T-helper 1 cell treated with Interleukin-12 subunit alpha and Interleukin-12 subunit beta and Interleukin-4 antibody, amounts not matched to agents 30 ng/mL and 1 ng/mL, for 36 hours (primary cell): Measurements from ENCODE around the gene FBXO15. TPM values are rescaled to one million over a fixed set of nuclear protein-coding genes. Genes with fewer than 3 reads are reported as not detected.

Experiments used
- intact Hi-C: fragments of 100-400 bp; cut with micrococcal nuclease; formaldehyde crosslinking; loops from one replicate; pipeline ENCODE4 v1.15.1; 2024
- total RNA-seq: library from RNA; stranded (reverse); gene quantifications from 2 replicates; pipeline ENCODE4 v1.2.3, GENCODE V29; 2022

FBXO15 gene
- total RNA-seq, 1 donor from 2014 or later: 0.49 TPM

GRCh38 chr18:74116633-74117554, 30.7 kb downstream of the FBXO15 start:
- intact Hi-C loops: loop anchor here (1.0 to 2.0 kb wide), 5 partner anchors 35 to 1354 kb away; no protein-coding TSS in a partner anchor

DNA sequence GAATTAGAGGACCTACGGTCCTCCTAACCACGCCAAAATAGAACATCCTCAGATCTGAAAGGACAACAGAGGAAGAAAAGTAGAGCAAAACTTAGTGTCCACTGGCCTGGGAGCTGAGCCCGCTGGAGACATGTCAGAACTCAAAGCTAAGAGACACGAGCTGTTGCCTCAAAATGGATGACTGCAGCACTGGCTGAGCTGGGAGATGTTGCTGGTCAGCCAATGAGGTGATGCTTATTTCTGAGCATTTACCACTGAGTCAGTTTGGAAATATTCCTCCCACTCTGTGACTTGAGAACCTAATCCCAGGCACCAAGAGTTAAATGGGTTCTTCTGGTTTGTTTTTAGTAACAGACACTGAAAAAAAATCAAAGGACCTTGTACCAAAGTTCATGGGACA, 32.6 kb downstream of the FBXO15 start:
- intact Hi-C loops: no loop called here

DNA sequence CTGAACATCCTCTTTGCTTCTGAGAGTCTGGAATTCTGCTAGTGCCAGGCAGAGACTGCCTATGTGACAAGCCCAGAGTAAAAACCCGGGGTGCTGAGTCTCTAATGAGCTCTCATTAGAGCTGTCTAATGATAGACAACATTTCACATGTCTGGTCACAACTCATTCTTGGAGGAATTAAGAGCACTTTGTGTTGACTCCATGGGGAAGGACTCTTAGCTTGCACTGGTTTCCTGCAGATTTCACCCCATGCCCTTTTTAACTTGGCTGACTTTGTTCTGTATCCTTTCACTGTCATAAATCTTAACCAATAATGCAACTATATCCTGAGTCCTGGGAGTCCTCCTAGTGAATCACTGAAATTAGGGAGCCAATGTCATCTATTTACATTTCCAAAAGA, 33.5 kb downstream of the FBXO15 start:
- intact Hi-C loops: no loop called here

DNA sequence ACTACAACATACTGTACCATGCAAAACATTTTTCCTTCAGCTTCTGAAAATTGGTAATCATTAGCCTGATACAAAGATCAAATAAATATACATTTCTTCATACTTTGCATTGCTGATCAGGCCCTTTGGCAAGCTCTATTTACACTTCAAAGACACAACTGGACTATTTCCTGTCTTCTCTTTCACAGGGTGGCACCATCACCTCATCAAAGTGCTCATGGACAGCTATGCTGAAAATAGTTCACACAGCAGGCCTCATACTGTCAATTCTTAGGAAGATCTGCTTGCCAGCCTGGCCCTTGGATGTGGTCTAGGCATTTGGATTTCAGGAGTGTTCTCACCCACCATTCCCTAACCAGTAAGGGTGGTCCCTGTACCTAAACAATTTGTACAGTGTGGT, 33.9 kb downstream of the FBXO15 start:
- intact Hi-C loops: no loop called here

DNA sequence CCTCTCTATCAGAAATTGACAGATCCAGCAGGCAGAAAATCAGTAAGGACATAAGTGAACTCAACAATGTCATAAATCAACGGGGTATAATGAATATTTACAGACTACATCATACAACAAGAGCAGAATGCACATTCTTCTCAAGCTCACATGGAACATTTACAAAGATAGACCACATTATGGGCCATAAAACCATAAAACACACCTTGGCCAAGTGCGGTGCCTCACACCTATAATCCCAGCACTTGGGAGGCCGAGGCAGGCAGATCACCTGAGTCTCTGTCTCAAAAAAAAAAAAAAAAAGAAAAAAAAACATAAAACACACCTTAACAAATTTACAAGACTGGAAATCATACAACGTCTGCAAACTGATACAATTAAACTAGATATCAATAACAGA, 36.7 kb downstream of the FBXO15 start:
- intact Hi-C loops: no loop called here

DNA sequence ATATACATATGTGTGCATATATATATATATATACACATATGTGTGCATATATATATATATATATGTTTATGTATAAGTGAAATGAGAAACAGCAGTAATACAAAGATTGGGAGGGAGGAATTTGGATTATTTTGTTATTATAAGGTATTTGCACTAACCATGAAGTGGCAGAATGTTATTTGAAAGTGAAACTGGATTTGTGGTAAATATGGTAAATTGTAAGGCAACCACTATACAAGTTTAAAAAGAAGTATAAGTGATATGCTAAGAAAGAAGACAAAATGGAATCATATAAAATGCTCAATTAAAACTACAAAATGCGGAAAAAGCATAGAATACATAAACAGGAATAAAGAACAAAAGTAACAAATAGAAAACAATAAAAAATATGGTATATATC, 37.5 kb downstream of the FBXO15 start:
- intact Hi-C loops: no loop called here

DNA sequence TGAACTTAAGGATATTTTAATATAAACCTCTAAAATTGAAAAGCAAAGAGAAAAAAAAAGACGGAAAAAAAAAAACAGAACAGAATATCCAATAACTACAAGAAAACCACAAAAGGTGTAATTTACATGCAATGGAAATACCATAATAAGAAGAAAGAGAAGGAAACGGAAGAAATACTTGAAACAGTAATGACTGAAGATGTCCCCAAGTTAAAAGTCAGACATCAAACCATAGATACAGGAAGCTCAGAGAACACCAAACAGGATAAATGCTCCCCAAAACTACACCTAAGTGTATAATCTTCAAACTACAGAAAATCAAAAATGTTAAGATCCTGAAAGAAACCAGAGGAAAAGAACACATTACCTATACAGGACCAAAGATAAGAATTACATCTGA, 39.2 kb downstream of the FBXO15 start:
- intact Hi-C loops: no loop called here

DNA sequence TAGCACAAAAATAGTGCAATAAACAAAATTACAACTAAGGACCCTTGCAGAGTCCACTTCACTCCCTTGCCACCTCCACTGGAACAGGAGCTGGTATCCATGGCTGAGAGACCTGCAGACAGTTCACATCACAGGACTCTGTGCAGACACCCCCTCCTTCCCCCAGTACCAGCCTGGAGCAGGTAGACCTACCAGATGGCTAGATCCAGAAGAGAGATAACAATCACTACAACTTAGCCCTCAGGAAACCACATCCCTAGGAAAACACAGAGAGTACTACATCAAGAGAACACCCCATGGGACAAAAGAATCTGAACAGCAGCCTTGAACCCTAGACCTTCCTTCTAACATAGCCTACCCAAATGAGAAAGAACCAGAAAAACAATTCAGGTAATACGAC, 49.8 kb downstream of the FBXO15 start:
- intact Hi-C loops: no loop called here

DNA sequence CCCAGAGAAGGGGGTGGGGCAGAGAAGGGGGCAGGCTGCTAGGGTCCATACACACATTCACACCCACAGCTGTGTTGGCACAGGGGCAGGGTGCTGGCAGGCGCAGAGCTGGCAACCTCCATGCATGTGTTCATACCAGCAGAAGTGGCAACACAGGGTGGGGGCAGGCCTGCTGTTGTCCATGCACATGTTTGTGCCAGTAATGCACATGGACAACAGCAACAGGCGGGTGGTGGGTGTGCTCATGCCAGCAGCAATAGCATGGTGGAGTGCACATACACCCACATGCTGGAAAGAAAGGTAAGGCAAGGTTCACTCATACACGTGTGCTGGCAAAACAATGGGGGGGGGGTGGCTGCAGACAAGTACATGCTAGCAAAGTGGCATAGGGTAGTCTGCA, 54.7 kb downstream of the FBXO15 start:
- intact Hi-C loops: no loop called here

GRCh38 chr18:74084184-74084855, 63.3 kb downstream of the FBXO15 start:
- intact Hi-C loops: loop anchor here (5.0 kb wide), 1 partner anchor 413 kb away; the partner anchor contains the start of gene CNDP2

- intact Hi-C loops: loop anchor here (2.0 to 5.0 kb wide), 2 partner anchors 414 to 513 kb away; partner anchors contain the start of genes CNDP2 and ZNF407
Observed at GRCh38 chr18:74083557-74083952, 64.1 kb downstream of the FBXO15 start.

GRCh38 chr18:74082742-74083556, 64.7 kb downstream of the FBXO15 start:
- intact Hi-C loops: loop anchor here (1.0 to 5.0 kb wide), 8 partner anchors 17 to 514 kb away; partner anchors contain the start of genes CNDP2, TIMM21 and ZNF407

DNA sequence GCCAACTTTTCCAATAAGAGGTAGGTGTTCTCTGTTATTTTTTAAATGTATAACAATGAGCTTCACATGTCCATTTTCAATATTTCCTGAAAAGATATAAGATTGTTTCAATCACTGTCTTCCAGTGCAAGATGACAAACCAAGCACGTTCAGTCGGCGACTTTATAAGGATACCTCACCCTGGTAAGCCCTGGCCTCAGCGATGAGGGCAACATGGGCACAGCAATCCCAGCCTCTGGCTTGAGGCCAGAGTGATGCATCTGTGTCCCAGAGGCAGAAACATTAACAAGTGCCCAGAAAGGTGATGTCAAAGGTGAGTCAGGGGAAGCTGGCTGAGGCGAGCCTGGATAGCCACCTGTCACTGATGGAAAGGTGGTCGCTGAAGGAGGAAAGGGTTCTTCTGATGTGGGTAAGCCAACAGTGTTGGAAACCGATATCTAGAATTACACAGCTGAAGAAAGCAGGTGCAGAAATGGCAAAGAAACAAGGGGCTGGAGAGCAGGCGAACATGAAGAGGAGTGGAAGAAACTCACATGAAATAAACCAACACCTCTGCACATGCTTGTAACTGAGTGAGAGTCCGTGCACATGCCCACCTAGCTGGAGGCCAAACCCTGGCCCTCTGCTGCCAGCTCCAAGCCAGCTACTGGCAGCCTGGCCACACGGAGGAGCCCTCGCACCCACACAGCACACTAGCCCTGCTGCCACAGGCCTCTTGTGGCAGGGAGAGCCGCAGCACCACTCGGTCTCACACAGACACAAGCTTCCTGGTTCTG, 65.5 kb downstream of the FBXO15 start:
- intact Hi-C loops: loop anchor here (1.0 to 5.0 kb wide), 8 partner anchors 16 to 515 kb away; partner anchors contain the start of genes CNDP2, TIMM21 and ZNF407

DNA sequence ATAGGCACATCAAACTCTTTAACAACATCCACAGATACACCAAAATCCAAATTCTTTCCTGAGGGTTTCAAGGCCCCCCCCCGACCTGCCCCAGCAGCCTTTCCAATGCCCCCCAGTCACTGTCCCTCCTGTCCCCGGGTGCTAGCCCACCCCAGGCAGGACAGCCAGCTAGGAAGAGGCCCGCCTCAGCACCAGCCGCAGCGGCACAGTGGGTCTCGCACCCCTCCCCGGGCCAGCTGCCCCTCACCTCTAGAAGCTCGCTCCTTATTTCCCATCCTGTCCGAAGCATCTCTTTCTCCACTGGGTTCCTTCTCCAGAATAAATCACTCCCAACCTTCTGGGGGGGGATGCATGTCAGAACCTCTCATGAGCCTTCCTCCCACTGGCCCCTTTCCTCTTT, 69.4 kb downstream of the FBXO15 start:
- intact Hi-C loops: no loop called here

GRCh38 chr18:74074668-74075564, 72.7 kb downstream of the FBXO15 start:
- intact Hi-C loops: no loop called here

- intact Hi-C loops: no loop called here
Observed at GRCh38 chr18:74073957-74074667, 73.5 kb downstream of the FBXO15 start.

DNA sequence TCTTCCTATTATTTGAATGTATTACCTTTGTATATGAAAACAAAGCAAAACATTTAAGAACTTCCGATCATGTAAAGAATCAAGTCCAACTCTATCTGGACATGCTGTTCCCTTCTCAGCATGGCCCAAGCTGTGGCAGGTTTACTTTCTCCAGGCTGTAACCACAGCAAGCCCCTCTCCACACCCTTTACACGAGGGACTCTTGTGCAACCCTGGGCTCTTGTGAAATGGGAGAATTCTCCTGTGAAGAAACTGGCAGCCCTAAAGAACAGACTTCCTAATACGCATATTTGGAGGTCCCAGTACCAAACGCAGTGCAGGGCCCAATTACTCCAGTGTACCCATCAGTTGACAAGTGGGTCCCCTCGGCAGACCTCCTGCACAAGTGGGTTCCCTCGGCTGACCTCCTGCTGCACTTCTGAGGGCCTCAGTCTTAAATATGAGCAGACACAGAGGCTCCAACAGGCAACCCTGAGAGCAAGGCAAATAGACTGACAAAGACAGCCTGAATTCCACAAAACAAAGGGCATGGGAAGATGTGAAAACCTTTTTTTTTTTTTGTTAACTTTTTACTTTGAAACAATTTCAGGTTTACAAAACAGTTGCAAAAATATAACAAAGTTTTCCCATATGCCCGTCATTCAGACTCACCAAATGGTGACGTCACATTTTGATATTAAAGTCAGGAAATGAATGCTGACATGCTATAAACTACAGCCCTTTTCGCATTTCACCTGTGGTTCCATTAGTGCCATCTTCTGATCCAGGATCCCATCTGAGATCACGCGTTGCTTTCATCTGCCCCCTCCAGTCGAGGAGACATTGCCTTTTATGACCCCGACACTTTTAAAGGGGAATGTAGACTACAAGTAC, 78.2 kb downstream of the FBXO15 start:
- intact Hi-C loops: loop anchor here (10.0 kb wide), 1 partner anchor 1005 kb away; no protein-coding TSS in a partner anchor

GRCh38 chr18:74068296-74068695, 79.3 kb downstream of the FBXO15 start:
- intact Hi-C loops: loop anchor here (10.0 kb wide), 1 partner anchor 1007 kb away; no protein-coding TSS in a partner anchor
